GM12865 (cell line): ENCODE measurements around the gene CACNA1C.
"Not testable (repeated sequence)": the region's sequence is repeated elsewhere in the genome, so short reads cannot be mapped to it uniquely, and the experiment has no call there.

Source experiments
- DNase-seq: peaks from one replicate; pipeline ENCODE4 v3.0.0; 2010; ENCODE audit warnings: low read depth
- H3K4me3 ChIP-seq: 2 replicates; pipeline ENCODE4 v1.5.1; 2011; ENCODE audit warnings: mild to moderate bottlenecking, low read depth, low read length, control low read depth
- TF ChIP-seq, protein P1 (sequence below): IDR thresholded peaks from 2 replicates; pipeline ENCODE4 v1.5.1; 2011; ENCODE audit warnings: low read length, control low read depth, low read depth, inconsistent platforms; ENCODE audit not compliant: insufficient read depth; ENCODE audit errors: missing control alignments

The CACNA1C gene

DNA sequence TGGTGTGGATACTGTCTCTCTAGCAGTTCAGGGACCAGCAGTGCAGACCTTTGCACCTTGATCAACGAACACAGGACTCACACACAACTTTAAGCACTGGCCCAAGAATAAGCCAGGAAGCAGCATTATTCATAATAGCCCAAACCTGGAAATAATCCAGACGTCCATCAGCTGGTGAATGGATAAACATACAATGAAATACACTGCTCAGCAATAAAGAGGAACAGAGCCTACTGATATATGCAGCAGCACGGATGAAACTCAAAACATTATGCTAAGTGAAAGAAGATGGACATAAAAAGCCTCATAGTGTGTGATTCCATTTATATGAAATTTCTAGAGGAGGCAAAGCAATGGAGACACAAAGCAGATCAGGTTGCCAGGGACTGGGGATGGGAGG is 438.0 kb downstream of the CACNA1C start:
- TF ChIP-seq, protein P1, sequence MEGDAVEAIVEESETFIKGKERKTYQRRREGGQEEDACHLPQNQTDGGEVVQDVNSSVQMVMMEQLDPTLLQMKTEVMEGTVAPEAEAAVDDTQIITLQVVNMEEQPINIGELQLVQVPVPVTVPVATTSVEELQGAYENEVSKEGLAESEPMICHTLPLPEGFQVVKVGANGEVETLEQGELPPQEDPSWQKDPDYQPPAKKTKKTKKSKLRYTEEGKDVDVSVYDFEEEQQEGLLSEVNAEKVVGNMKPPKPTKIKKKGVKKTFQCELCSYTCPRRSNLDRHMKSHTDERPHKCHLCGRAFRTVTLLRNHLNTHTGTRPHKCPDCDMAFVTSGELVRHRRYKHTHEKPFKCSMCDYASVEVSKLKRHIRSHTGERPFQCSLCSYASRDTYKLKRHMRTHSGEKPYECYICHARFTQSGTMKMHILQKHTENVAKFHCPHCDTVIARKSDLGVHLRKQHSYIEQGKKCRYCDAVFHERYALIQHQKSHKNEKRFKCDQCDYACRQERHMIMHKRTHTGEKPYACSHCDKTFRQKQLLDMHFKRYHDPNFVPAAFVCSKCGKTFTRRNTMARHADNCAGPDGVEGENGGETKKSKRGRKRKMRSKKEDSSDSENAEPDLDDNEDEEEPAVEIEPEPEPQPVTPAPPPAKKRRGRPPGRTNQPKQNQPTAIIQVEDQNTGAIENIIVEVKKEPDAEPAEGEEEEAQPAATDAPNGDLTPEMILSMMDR: no peak
- DNase-seq: no peak
- no peak overlapping the region for H3K4me3 ChIP-seq

DNA sequence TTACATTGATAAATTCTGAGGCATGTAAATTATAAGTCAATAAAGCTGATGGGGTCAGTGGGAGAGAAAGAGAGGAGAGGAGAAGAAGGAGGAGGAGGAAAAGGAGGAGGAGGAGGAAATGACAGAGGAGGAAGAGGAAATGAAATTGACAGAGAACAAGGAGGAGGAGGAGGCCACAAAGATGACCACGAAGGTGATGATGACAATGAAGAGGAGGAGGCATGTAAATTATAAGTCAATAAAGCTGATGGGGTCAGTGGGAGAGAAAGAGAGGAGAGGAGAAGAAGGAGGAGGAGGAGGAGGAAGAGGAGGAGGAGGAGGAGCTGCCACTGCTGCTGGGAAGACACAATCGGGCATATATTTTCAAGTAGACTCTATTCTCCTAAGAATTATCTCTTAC is 438.6 kb downstream of the CACNA1C start:
- DNase-seq, H3K4me3 ChIP-seq: not testable (repeated sequence)

DNA sequence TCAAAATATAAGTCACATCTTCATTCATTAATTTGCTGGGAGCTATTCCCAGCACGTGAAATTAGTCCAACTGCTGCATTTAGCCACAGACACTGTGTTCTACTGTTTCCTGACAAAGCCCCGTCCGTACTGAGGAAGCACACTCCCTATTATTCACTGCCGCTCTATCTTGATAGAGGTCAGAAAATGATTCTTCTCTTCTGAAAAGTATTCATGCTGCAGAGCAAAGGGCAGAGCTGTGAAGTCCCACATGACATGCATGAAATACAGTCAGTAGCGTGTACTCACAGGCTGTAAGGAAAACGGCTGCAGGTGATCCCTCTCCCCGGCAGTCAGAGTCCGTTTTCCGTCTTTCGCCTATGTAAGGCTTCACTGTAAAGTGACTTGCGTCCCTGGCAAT is 439.4 kb downstream of the CACNA1C start:
- no peak for DNase-seq
- TF ChIP-seq, protein P1: no peak
- no peak overlapping the region for H3K4me3 ChIP-seq

DNA sequence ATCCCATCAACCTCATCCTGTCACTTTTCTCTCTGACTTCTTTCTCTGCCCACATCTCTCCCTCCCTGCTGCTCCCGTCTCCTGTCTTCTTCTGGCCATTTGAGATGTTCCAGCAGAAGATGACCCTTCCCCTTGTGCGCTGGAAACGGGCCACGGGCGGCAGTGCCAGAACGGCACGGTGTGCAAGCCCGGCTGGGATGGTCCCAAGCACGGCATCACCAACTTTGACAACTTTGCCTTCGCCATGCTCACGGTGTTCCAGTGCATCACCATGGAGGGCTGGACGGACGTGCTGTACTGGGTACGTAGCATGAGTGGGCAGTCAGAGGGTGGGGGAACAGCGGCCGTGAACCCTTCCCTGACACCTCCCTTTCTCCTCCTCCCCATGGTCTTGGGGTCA is 440.3 kb downstream of the CACNA1C start:
- TF ChIP-seq, protein P1: no peak
- DNase-seq: no peak

DNA sequence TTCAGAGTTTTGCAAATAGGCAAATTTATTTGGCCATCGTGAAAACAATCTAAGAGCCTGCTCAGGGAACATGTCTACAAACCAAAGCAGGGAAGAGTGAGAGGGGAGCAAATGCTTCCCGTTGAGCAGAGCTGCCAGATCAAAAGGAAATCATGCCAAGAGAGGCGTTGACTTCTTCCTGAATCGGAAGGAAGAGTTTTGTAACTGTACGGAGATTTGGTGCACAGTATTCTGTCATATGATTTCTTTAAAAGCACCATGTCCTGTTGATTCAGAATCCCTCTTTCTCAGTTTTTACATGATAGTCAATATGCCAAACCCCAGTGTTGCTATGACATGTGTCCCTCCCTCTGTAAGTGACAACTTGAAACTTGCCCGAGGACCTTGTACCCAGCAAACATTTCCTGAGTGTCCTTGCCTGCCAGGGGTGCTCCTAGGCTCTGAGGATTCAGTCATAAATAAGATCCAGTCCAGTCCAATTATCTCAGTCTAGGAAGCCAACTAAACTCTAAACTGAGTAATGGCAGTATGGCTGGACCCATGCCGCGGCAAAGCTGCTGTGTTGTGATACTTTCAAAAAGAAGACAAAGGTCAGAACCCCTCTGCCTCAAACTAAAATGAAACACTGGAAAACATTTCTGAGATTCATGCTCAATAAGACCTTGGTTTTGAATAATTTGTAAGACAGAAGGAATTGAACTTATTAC is 441.9 kb downstream of the CACNA1C start:
- DNase-seq: no peak
- no peak overlapping the region for H3K4me3 ChIP-seq
- TF ChIP-seq, protein P1: no peak

More for the DNA sequence above, 440.3 kb downstream of the CACNA1C start:
- no peak overlapping the region for H3K4me3 ChIP-seq

DNA sequence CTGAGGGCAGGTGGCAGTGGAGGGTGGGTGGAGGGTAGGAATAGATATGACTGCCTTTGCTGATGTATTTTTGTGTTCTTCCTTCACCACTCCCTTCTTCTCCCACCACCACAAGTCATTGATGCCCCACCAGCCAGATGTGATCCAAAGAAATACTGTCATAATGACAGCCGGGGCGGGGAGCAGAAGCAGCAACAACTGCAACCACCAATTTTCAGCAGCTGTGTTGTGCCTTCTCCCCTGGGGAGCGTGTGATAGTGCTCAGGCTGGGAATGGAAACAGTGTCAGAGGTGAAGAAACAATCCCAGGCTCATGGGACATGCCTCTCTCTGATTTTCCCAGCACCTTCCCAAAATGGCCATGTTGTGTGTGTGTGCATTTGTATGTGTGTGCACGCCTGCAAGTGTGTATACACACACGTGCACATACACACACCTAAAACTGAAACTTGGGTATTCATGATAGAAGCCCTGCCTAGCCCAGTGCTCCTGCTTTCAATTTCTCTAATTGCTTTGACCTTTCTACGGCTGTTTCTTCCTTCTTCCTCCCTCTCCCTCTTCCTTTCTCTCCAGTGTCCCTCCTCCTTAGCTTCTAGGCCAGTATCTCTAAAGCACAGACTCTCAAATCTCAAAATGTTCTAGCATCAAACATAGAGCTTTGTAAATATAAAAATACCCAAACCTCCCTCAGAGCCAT is 442.8 kb downstream of the CACNA1C start:
- DNase-seq: no peak
- TF ChIP-seq, protein P1: no peak
- no peak overlapping the region for H3K4me3 ChIP-seq

DNA sequence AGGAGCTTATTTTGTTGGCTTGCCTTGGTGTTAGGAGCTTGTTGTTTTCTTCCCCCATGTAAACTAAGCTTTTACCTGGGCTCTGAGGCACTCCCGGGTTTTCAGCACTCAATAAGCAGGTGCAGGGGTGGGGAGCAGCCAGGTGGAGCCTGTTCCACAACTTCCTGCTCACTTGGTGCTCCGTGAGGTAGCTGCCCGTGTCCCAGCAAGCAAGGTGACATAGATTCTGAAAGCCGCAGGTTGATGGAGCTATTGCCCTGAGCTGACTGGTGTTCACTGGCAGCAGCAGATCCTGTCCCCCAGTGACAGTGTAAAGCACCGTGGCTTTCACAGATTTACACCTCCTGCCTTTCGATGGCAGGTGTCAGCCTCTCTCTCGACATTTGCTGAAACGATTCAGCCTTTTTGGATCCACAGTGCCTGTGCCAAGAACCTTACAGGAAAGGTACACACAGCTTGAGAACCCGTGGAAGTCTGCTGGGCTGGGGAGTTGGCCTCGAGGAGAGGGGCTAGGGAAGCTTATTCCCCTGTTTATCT is 446.2 kb downstream of the CACNA1C start:
- H3K4me3 ChIP-seq: no peak overlapping the region
- no peak for DNase-seq
- TF ChIP-seq, protein P1: no peak
